Measurements from ENCODE around the gene SGSH. TPM values are rescaled to one million over a fixed set of nuclear protein-coding genes. Genes with fewer than 3 reads are reported as not detected.

The SGSH gene
- total and polyA plus RNA-seq, 2 experiments from 2014 or later: 21.2 to 63.5 TPM

- in situ Hi-C loops (cut with MboI): no loop called here
- no peak for DNase-seq
- 61 to 76% methylated on average over 10 to 13 of the region's 14 CpGs for WGBS, 2 experiments (ENCODE audit: low coverage in 1 of 2, low lambda C conversion rate in 2 of 2, missing lambda C conversion rate in 2 of 2)
- no peak overlapping the region for H3K4me3 ChIP-seq
- H3K4me2 ChIP-seq (ENCODE audit: unreplicated experiment): no peak overlapping the region
- 0 out of 2 replicates have a peak, but pooled peaks cover 5% of the 10 kb centered on the region for H3K27me3 ChIP-seq (replicated peaks; ENCODE audit: insufficient read depth)
- H3K27ac ChIP-seq: no peak overlapping the region
- no peaks in the 10 kb centered on the region for H4K20me1 ChIP-seq (ENCODE audit: insufficient read depth)
- no peak for TF ChIP-seq EZH2 (IDR thresholded peaks at IDR 0.05; ENCODE audit: insufficient read depth, poor library complexity, severe bottlenecking)
- TF ChIP-seq EZH2phosphoT487 (IDR thresholded peaks at IDR 0.05; ENCODE audit: insufficient read depth, low read depth): no peak
- no peaks in the 10 kb centered on the region for H3K79me2 ChIP-seq (ENCODE audit: insufficient read depth)
- H3K4me1 ChIP-seq (ENCODE audit: insufficient read depth): no peaks in the 10 kb centered on the region
- no peaks in the 10 kb centered on the region for H3F3A ChIP-seq (ENCODE audit: insufficient read depth)
- H3K9me2 ChIP-seq (ENCODE audit: insufficient read depth): no peaks in the 10 kb centered on the region
- no peaks in the 10 kb centered on the region for H3K36me3 ChIP-seq (ENCODE audit: low read depth)
- H3K9me3 ChIP-seq (ENCODE audit: low read depth): no peaks in the 10 kb centered on the region
- no peak overlapping the region for H2AFZ ChIP-seq
- no peak overlapping the region for H3K9ac ChIP-seq
These were observed 39.9 kb downstream of the SGSH start for GRCh38 chr17:80180192-80180591.

GRCh38 chr17:80177986-80178595 is 42.0 kb downstream of the SGSH start:
- H3K79me2 ChIP-seq (ENCODE audit: insufficient read depth): no peaks in the 10 kb centered on the region
- no peaks in the 10 kb centered on the region for H4K20me1 ChIP-seq (ENCODE audit: insufficient read depth)
- H3K4me3 ChIP-seq: no peak overlapping the region
- H2AFZ ChIP-seq: no peak overlapping the region
- no peaks in the 10 kb centered on the region for H3F3A ChIP-seq (ENCODE audit: insufficient read depth)
- H3K27me3 ChIP-seq (replicated peaks; ENCODE audit: insufficient read depth): 0 out of 2 replicates have a peak, but pooled peaks cover 5% of the 10 kb centered on the region
- H3K4me1 ChIP-seq (ENCODE audit: insufficient read depth): no peaks in the 10 kb centered on the region
- no peak for TF ChIP-seq EZH2 (IDR thresholded peaks at IDR 0.05; ENCODE audit: insufficient read depth, poor library complexity, severe bottlenecking)
- no peak for TF ChIP-seq EZH2phosphoT487 (IDR thresholded peaks at IDR 0.05; ENCODE audit: insufficient read depth, low read depth)
- in situ Hi-C loops (cut with MboI): no loop called here
- no peak overlapping the region for H3K27ac ChIP-seq
- no peaks in the 10 kb centered on the region for H3K36me3 ChIP-seq (ENCODE audit: low read depth)
- no peak overlapping the region for H3K9ac ChIP-seq
- H3K4me2 ChIP-seq (ENCODE audit: unreplicated experiment): no peak overlapping the region
- 81 to 88% methylated on average over 21 of the region's 21 CpGs for WGBS, 2 experiments (ENCODE audit: low coverage in 1 of 2, low lambda C conversion rate in 2 of 2, missing lambda C conversion rate in 2 of 2)
- no peaks in the 10 kb centered on the region for H3K9me3 ChIP-seq (ENCODE audit: low read depth)
- DNase-seq: no peak
- H3K9me2 ChIP-seq (ENCODE audit: insufficient read depth): no peaks in the 10 kb centered on the region

- H3K4me1 ChIP-seq (ENCODE audit: insufficient read depth): no peaks in the 10 kb centered on the region
- in situ Hi-C loops (cut with MboI): no loop called here
- H2AFZ ChIP-seq: no peak overlapping the region
- no peak overlapping the region for H3K4me3 ChIP-seq
- no peaks in the 10 kb centered on the region for H3F3A ChIP-seq (ENCODE audit: insufficient read depth)
- H3K27ac ChIP-seq: no peak overlapping the region
- no peak overlapping the region for H3K9ac ChIP-seq
- H3K27me3 ChIP-seq (replicated peaks; ENCODE audit: insufficient read depth): 0 out of 2 replicates have a peak, but pooled peaks cover 5% of the 10 kb centered on the region
- no peak for DNase-seq
- TF ChIP-seq EZH2 (IDR thresholded peaks at IDR 0.05; ENCODE audit: insufficient read depth, poor library complexity, severe bottlenecking) (no peak), EZH2phosphoT487 (IDR thresholded peaks at IDR 0.05; ENCODE audit: insufficient read depth, low read depth) (no peak)
- no peak overlapping the region for H3K4me2 ChIP-seq (ENCODE audit: unreplicated experiment)
- H3K36me3 ChIP-seq (ENCODE audit: low read depth): no peaks in the 10 kb centered on the region
- H3K79me2 ChIP-seq (ENCODE audit: insufficient read depth): no peaks in the 10 kb centered on the region
- 87 to 88% methylated on average over 11 of the region's 11 CpGs for WGBS, 2 experiments (ENCODE audit: low coverage in 1 of 2, low lambda C conversion rate in 2 of 2, missing lambda C conversion rate in 2 of 2)
- no peaks in the 10 kb centered on the region for H3K9me2 ChIP-seq (ENCODE audit: insufficient read depth)
- H4K20me1 ChIP-seq (ENCODE audit: insufficient read depth): no peaks in the 10 kb centered on the region
- H3K9me3 ChIP-seq (ENCODE audit: low read depth): no peaks in the 10 kb centered on the region
These were observed 43.4 kb downstream of the SGSH start for GRCh38 chr17:80176757-80177156.

- Histone ChIP-seq H3K36me3 (ENCODE audit: low read depth) (no peaks in the 10 kb centered on the region), H3K4me1 (ENCODE audit: insufficient read depth) (no peaks in the 10 kb centered on the region), H3F3A (ENCODE audit: insufficient read depth) (no peaks in the 10 kb centered on the region), H3K4me2 (ENCODE audit: unreplicated experiment) (no peak overlapping the region), H3K27me3 (replicated peaks; ENCODE audit: insufficient read depth) (0 out of 2 replicates have a peak, but pooled peaks cover 2% of the 10 kb centered on the region), H3K9me3 (ENCODE audit: low read depth) (no peaks in the 10 kb centered on the region), H2AFZ (no peak overlapping the region), H3K27ac (no peak overlapping the region), H4K20me1 (ENCODE audit: insufficient read depth) (no peaks in the 10 kb centered on the region), H3K79me2 (ENCODE audit: insufficient read depth) (no peaks in the 10 kb centered on the region), H3K4me3 (no peak overlapping the region), H3K9me2 (ENCODE audit: insufficient read depth) (no peaks in the 10 kb centered on the region), H3K9ac (no peak overlapping the region)
- DNase-seq: no peak
- TF ChIP-seq EZH2phosphoT487 (IDR thresholded peaks at IDR 0.05; ENCODE audit: insufficient read depth, low read depth) (no peak), EZH2 (IDR thresholded peaks at IDR 0.05; ENCODE audit: insufficient read depth, poor library complexity, severe bottlenecking) (no peak)
- 83 to 88% methylated on average over 6 of the region's 6 CpGs for WGBS, 2 experiments (ENCODE audit: low coverage in 1 of 2, low lambda C conversion rate in 2 of 2, missing lambda C conversion rate in 2 of 2)
- in situ Hi-C loops (cut with MboI): no loop called here
These were observed 46.2 kb downstream of the SGSH start for GRCh38 chr17:80173916-80174315.

Measured in GM23248 (cell line).